Heart left ventricle (tissue), 16 donors: ENCODE results near the gene ZMYM3. TPM values are rescaled to one million over a fixed set of nuclear protein-coding genes. Genes with fewer than 3 reads are reported as not detected.

Experiments used
- ATAC-seq, 4 donors: fragments of 200-7000 bp; cut with Tn5 transposase; one replicate each; pipeline ENCODE4 v1.9.1; 2020 to 2022; ENCODE audit warnings: moderate library complexity in 4 of 4, mild to moderate bottlenecking in 3 of 4, moderate number of reproducible peaks in 1 of 4
- DNase-seq, 5 donors: peaks; one replicate each; pipeline ENCODE4 v3.0.0-alpha.2; 2020
- H3K27ac ChIP-seq, 12 donors: fragments of 200-600 bp; sonication (generic) in 4 of 12; one replicate each; pipeline versions ENCODE4 v1.5.0 to v1.8.0; 2016 to 2022; ENCODE audit warnings: mild to moderate bottlenecking in 2 of 12
- H3K27me3 ChIP-seq, 9 donors: fragments of 200-600 bp; sonication (generic) in 2 of 9; one replicate each; pipeline versions ENCODE4 v1.5.1 to v1.8.0; 2016 to 2022; ENCODE audit warnings: mild to moderate bottlenecking in 3 of 9
- H3K36me3 ChIP-seq, 9 donors: fragments of 200-600 bp; sonication (generic) in 2 of 9; one replicate each; pipeline versions ENCODE4 v1.5.0 to v1.8.0; 2018 to 2022; ENCODE audit warnings: mild to moderate bottlenecking in 2 of 9
- H3K4me1 ChIP-seq, 12 donors: fragments of 200-600 bp; sonication (generic) in 4 of 12; one replicate each; pipeline versions ENCODE4 v1.5.0 to v1.8.0; 2016 to 2022; ENCODE audit warnings: mild to moderate bottlenecking in 3 of 12
- H3K4me3 ChIP-seq, 12 donors: fragments of 200-600 bp; sonication (generic) in 4 of 12; one replicate each; pipeline versions ENCODE4 v1.5.0 to v1.8.0; 2017 to 2022; ENCODE audit warnings: mild to moderate bottlenecking in 9 of 12, moderate library complexity in 4 of 12
- H3K9me3 ChIP-seq, 12 donors: fragments of 200-600 bp; sonication (generic) in 4 of 12; one replicate each; pipeline versions ENCODE4 v1.5.0 to v1.8.0; 2016 to 2022; ENCODE audit warnings: mild to moderate bottlenecking in 1 of 12
- CTCF ChIP-seq, 12 donors: fragments of 200-600 bp; sonication (generic) in 4 of 12; IDR thresholded peaks; one replicate each; pipeline versions ENCODE4 v1.5.0 to v1.8.0; 2018 to 2022; ENCODE audit warnings: antibody characterized with exemption in 12 of 12, mild to moderate bottlenecking in 5 of 12
- POLR2A ChIP-seq, 2 donors: fragments of 450-650 bp; IDR thresholded peaks; one replicate each; pipeline ENCODE4 v1.6.1; 2017; ENCODE audit warnings: antibody characterized with exemption in 2 of 2, mild to moderate bottlenecking in 2 of 2, moderate library complexity in 2 of 2
- WGBS, 4 donors: extraction: QIAGEN DNeasy Blood & Tissue Kit in 2 of 4; methylation state at CpG; one replicate each; pipeline versions ENCODE4 v1.1.5 to v1.1.7; 2013 to 2018; 5-methylcytosine and 5-hydroxymethylcytosine counted together
- intact Hi-C, 10 donors: fragments of 100-400 bp; cut with DNase I; formaldehyde crosslinking; loops; one replicate each; pipeline versions ENCODE4 v1.11.1 to v1.14.2; 2022
- polyA plus RNA-seq, 2 donors: library from polyadenylated mRNA; stranded (reverse); fragments of 200-250 nt; gene quantifications; one replicate each; pipeline ENCODE4 v1.2.3, GENCODE V29; 2013
- total RNA-seq, 9 donors: library from RNA; depleted of rRNA in 2 of 9; stranded (reverse); fragments of >200 nt in 2 of 9; fragmentation: NEBNext Ultra II Directional in 3 of 9; extraction: Animal tissue kit (Norgen Biotek cat#: 25700) in 3 of 9; gene quantifications; one replicate each; pipeline versions ENCODE4 v1.1.0 to v1.2.4, GENCODE V29; 2016 to 2023
- donor health status: ischemic (EF 13 %, LVEDD 7.1; RV severe dilation, severe dysfunction).
- donor health status: healthy with polysubstance abuse.
- donor health status: DM: no; HTN: yes; CAD: no.
- donor health status: DM: no; HTN: no; CAD: no.
- donor health status: ischemic (EF 25% LVEDD 6.9; RV normal size, moderate dysfunction).
- donor health status: ischemic (EF 25% LVEDD 5.7; RV mildly dilated, moderate dysfunction).
- donor health status: healthy.
- donor health status: DM: yes; HTN: yes; CAD: no.
- donor health status: ischemic (EF 35%, LVEDD 5.7; RV mildly dilated, moderate dysfunction).
- donor health status: nonischemic (EF 11% LVEDD 7.7; RV severe dilation, severe dysfunction).
- donor health status: DM: yes; HTN: yes; CAD: no.
- donor health status: PGD.
- donor health status: ischemic (EF 29% LVEDD 5.4; RV normal size, mild dysfunction).
- donor health status: nonischemic (EF 23%, LVEDD 6.1; RV moderate dilation, normal function).

The ZMYM3 gene
- total and polyA plus RNA-seq, 11 donors: 5.1 to 22.9 (median 13.8) TPM

- Histone ChIP-seq H3K27me3 (no peaks in the 10 kb centered on the region), H3K9me3 (no peaks in the 10 kb centered on the region), H3K27ac (no peak overlapping the region), H3K4me3 (no peak overlapping the region), H3K36me3 (no peaks in the 10 kb centered on the region), H3K4me1 (no peaks in the 10 kb centered on the region)
- intact Hi-C loops: no loop called here
- TF ChIP-seq CTCF (IDR thresholded peaks at IDR 0.05): no peak
- no peak for TF ChIP-seq POLR2A (IDR thresholded peaks at IDR 0.05)
- DNase-seq (no peak), ATAC-seq (no peak)
- WGBS, 4 donors: 77 to 87% (median 83%) methylated on average over 6 to 7 of the region's 7 CpGs
Observed at GRCh38 chrX:71199252-71200008, 54.5 kb downstream of the ZMYM3 start.

GRCh38 chrX:71198066-71198465 lies 55.9 kb downstream of the ZMYM3 start:
- H3K9me3 ChIP-seq: no peaks in the 10 kb centered on the region
- peak overlapping the region in 3 of 12 donors; percentile 25 to 55 (median 35) for H3K4me3 ChIP-seq
- ATAC-seq: no peak
- peak overlapping the region in 1 of 12 donors; percentile 67 for H3K27ac ChIP-seq
- no peaks in the 10 kb centered on the region for H3K4me1 ChIP-seq
- 51 to 61% (median 59%) methylated on average over 3 of the region's 3 CpGs for WGBS, 4 donors
- TF ChIP-seq POLR2A (IDR thresholded peaks at IDR 0.05): no peak
- no peak for TF ChIP-seq CTCF (IDR thresholded peaks at IDR 0.05)
- H3K27me3 ChIP-seq: no peaks in the 10 kb centered on the region
- DNase-seq: no peak
- H3K36me3 ChIP-seq: no peaks in the 10 kb centered on the region
- intact Hi-C loops: no loop called here

- Histone ChIP-seq H3K27ac (peak overlapping the region in 1 of 12 donors; percentile 67), H3K36me3 (no peaks in the 10 kb centered on the region), H3K4me3 (peak overlapping the region in 1 of 12 donors; percentile 55), H3K27me3 (no peaks in the 10 kb centered on the region), H3K9me3 (no peaks in the 10 kb centered on the region), H3K4me1 (no peaks in the 10 kb centered on the region)
- no peak for ATAC-seq
- WGBS, 4 donors: 62 to 68% (median 65%) methylated on average over 4 of the region's 4 CpGs
- no peak for DNase-seq
- intact Hi-C loops: no loop called here
- TF ChIP-seq CTCF (IDR thresholded peaks at IDR 0.05): no peak
- no peak for TF ChIP-seq POLR2A (IDR thresholded peaks at IDR 0.05)
Observed at GRCh38 chrX:71195964-71196649, 57.8 kb downstream of the ZMYM3 start.

- H3K27ac ChIP-seq: no peak overlapping the region
- H3K4me3 ChIP-seq: no peak overlapping the region
- TF ChIP-seq CTCF (IDR thresholded peaks at IDR 0.05) (no peak), POLR2A (IDR thresholded peaks at IDR 0.05) (no peak)
- ATAC-seq (no peak), DNase-seq (no peak)
- no peaks in the 10 kb centered on the region for H3K27me3 ChIP-seq
- no peaks in the 10 kb centered on the region for H3K4me1 ChIP-seq
- H3K36me3 ChIP-seq: no peaks in the 10 kb centered on the region
- H3K9me3 ChIP-seq: no peaks in the 10 kb centered on the region
- intact Hi-C loops: no loop called here
Observed at GRCh38 chrX:71191248-71191647, 62.7 kb downstream of the ZMYM3 start.
